GM12878 (cell line): ENCODE data around the gene TMEM266. TPM values are rescaled to one million over a fixed set of nuclear protein-coding genes. Genes with fewer than 3 reads are reported as not detected.

Source experiments
- ATAC-seq: fragments of 200-7000 bp; cut with Tn5 transposase; 3 replicates; pipeline ENCODE4 v1.9.1; 2020; ENCODE audit warnings: mild to moderate bottlenecking, moderate library complexity
- BruUV-seq: library from RNA; stranded (reverse); fragments of 400-500 nt; replicated peaks from 2 replicates; lab custom pipeline; 2021; lab: Mats Ljungman, UMichigan
- CTCF ChIA-PET: fragments of 300-600 bp; sonication (Branson Sonifier 250); formaldehyde crosslinking; extraction: SDS; loops from one replicate; lab custom pipeline; 2021; ENCODE audit warnings: inconsistent platforms; lab: Yijun Ruan, JAX
- POLR2A ChIA-PET: fragments of 350-600 bp; formaldehyde crosslinking; extraction: SDS; loops from one replicate; lab custom pipeline; 2021; ENCODE audit warnings: inconsistent platforms; lab: Charles Lee
- RAD21 ChIA-PET: fragments of 300-600 bp; sonication (Branson Sonifier 250); formaldehyde crosslinking; loops from one replicate; lab custom pipeline; 2023; ENCODE audit warnings: antibody characterized with exemption; ENCODE audit not compliant: unreplicated experiment; lab: Charles Lee
- SMC1A ChIA-PET: fragments of 300-600 bp; sonication (Branson Sonifier 250); formaldehyde crosslinking; loops from one replicate; lab custom pipeline; 2023; ENCODE audit not compliant: unreplicated experiment, uncharacterized antibody; lab: Charles Lee
- DNase-seq: peaks from one replicate; pipeline ENCODE4 v3.0.0-alpha.2; 2011; ENCODE audit warnings: low read depth, low spot score
- FAIRE-seq: peaks from 3 replicates; lab custom pipeline; 2011; peaks lifted over from hg19 to GRCh38; lab: Jason Lieb, UNC
- H2AFZ ChIP-seq: 2 replicates; pipeline ENCODE4 v1.6.0; 2011; ENCODE audit warnings: low read depth, low read length, control low read depth; ENCODE audit not compliant: control insufficient read depth
- H3K27ac ChIP-seq: 2 replicates; pipeline ENCODE4 v1.5.1; 2011; ENCODE audit warnings: control low read depth; ENCODE audit not compliant: control insufficient read depth, insufficient read depth
- H3K27me3 ChIP-seq, 2 experiments: replicated peaks in 1 of 2; 2 replicates each; pipeline versions ENCODE4 v1.6.0 to v1.6.1; 2011; ENCODE audit warnings: low read length in 1 of 2; ENCODE audit not compliant: control insufficient read depth in 2 of 2, insufficient read depth in 2 of 2
- H3K36me3 ChIP-seq, 2 experiments: 2 replicates each; pipeline ENCODE4 v1.5.1; 2011; ENCODE audit warnings: low read length in 1 of 2; ENCODE audit not compliant: control insufficient read depth in 2 of 2, insufficient read depth in 2 of 2
- H3K4me1 ChIP-seq: 2 replicates; pipeline ENCODE4 v1.6.1; 2011; ENCODE audit warnings: mild to moderate bottlenecking, low read length, moderate library complexity, mixed read lengths; ENCODE audit not compliant: control insufficient read depth, insufficient read depth
- H3K4me2 ChIP-seq: 2 replicates; pipeline ENCODE4 v1.6.0; 2011; ENCODE audit warnings: control low read depth; ENCODE audit not compliant: control insufficient read depth, insufficient read depth
- H3K4me3 ChIP-seq: fragments of 200-600 bp; sonication (generic); 2 replicates; pipeline ENCODE4 v1.5.1; 2016
- H3K79me2 ChIP-seq: 2 replicates; pipeline ENCODE4 v1.6.0; 2011; ENCODE audit warnings: low read length; ENCODE audit not compliant: control insufficient read depth, insufficient read depth
- H3K9ac ChIP-seq: 2 replicates; pipeline ENCODE4 v1.8.0; 2011; ENCODE audit warnings: low read length, control low read depth, mixed read lengths; ENCODE audit not compliant: control insufficient read depth, insufficient read depth
- H3K9me3 ChIP-seq: replicated peaks from 3 replicates; pipeline ENCODE4 v1.5.1; 2011; ENCODE audit warnings: mild to moderate bottlenecking, low read length; ENCODE audit not compliant: control insufficient read depth, insufficient read depth
- H4K20me1 ChIP-seq: 2 replicates; pipeline ENCODE4 v1.6.0; 2011; ENCODE audit not compliant: control insufficient read depth, insufficient read depth
- TAF1 ChIP-seq: IDR thresholded peaks from 2 replicates; pipeline ENCODE4 v1.6.1; 2011; ENCODE audit warnings: mild to moderate bottlenecking, low read depth, low read length, borderline replicate concordance
- TCF3 ChIP-seq: IDR thresholded peaks from 2 replicates; pipeline ENCODE4 v1.6.1; 2012; ENCODE audit warnings: low read depth, mild to moderate bottlenecking, low read length, borderline replicate concordance; ENCODE audit not compliant: insufficient read depth
- WGBS: methylation state at CpG from one replicate; pipeline ENCODE4 v1.1.6; 2016; ENCODE audit warnings: low lambda C conversion rate; ENCODE audit not compliant: insufficient replicate concordance, insufficient coverage; ENCODE audit errors: missing lambda C conversion rate; 5-methylcytosine and 5-hydroxymethylcytosine counted together
- in situ Hi-C: fragments of 300-500 bp; cut with MboI; formaldehyde crosslinking; loops from 9 replicates; pipeline ENCODE4 v1.14.3; 2018; ENCODE audit warnings: mixed read lengths
- intact Hi-C: fragments of 100-400 bp; cut with micrococcal nuclease; formaldehyde crosslinking; loops from one replicate; pipeline ENCODE4 v1.14.2; 2022; ENCODE audit not compliant: unreplicated experiment
- polyA plus RNA-seq, 11 experiments: library from polyadenylated mRNA; depleted of rRNA in 4 of 11; unstranded in 6 of 11; stranded (reverse) in 5 of 11; fragments of >200 nt; fragmentation: Nextera tagmentation in 4 of 11; fragmentation: Illumina TruSeq in 1 of 11; extraction: Ambion mirVana in 4 of 11; extraction: Trizol in 1 of 11; gene quantifications; 1 replicate in 1 of 11; 2 replicates in 10 of 11; pipeline versions ENCODE4 v1.2.1 to v1.2.3, GENCODE V29; 2011 to 2016; ENCODE audit warnings: inconsistent platforms in 2 of 11, missing spikeins in 2 of 11, low read depth in 1 of 11
- total RNA-seq, 4 experiments: library from RNA; depleted of rRNA in 3 of 4; stranded (reverse); fragments of >200 nt in 3 of 4; fragmentation: Illumina TruSeq in 1 of 4; extraction: Trizol in 1 of 4; gene quantifications; 2 replicates each; pipeline versions ENCODE4 v1.2.1 to v1.2.3, GENCODE V29; 2013 to 2021
- TF ChIP-seq, protein P1 (sequence below): fragments of 450-650 bp; IDR thresholded peaks from 2 replicates; pipeline ENCODE4 v1.6.1; 2018; ENCODE audit warnings: borderline replicate concordance, mild to moderate bottlenecking; ENCODE audit not compliant: partially characterized antibody
- TF ChIP-seq, protein P2 (sequence below): IDR thresholded peaks from 2 replicates; pipeline ENCODE4 v1.6.1; 2012; ENCODE audit warnings: mild to moderate bottlenecking, low read depth, low read length

TMEM266 gene
- total and polyA plus RNA-seq, 10 of the 15 experiments (the other 5 are each of a cell fraction or from before 2014, with no cell fraction given), result 0.11 to 0.70 (median 0.39) TPM

DNA sequence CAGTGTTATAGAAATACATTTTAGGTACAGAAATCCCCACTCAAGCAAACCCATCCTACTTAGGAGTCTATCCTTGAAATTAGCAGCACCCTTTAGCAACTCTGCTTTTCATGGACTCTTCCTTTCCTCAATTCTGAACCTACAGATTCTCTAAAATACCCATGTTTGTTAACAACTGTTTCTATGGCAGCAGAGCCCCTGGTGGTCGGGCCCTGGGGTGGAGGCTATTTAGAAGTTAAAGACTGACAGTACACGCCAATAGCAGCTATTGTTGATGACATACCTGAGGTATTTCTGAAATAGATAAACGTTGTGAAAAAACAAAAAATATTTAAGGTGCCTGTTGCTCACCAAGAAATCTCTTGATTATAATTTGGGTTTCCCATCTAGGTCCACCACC lies 24.2 kb upstream of the TMEM266 start:
- DNase-seq (no peak), ATAC-seq (no peak), FAIRE-seq (no peak)
- ChIA-PET SMC1A (interaction anchor here (1.6 kb wide), 1 partner anchor 16 kb away, joined by 7 read pairs; no protein-coding TSS in a partner anchor), CTCF (interaction anchor here (0.9 kb wide), 1 partner anchor 10 kb away, joined by 3 read pairs; no protein-coding TSS in a partner anchor), POLR2A (interaction anchor here (0.6 kb wide), 1 partner anchor 13 kb away, joined by 4 read pairs; no protein-coding TSS in a partner anchor), RAD21 (no interaction called here)
- Histone ChIP-seq H2AFZ (no peak overlapping the region), H3K27ac (no peak overlapping the region), H3K4me1 (no peaks in the 10 kb centered on the region), H4K20me1 (no peaks in the 10 kb centered on the region), H3K79me2 (no peaks in the 10 kb centered on the region), H3K36me3 (no peaks in the 10 kb centered on the region), H3K9ac (no peak overlapping the region), H3K9me3 (no peaks in the 10 kb centered on the region; the same call in 2 of the 3 replicates), H3K4me3 (no peak overlapping the region), H3K4me2 (no peak overlapping the region), H3K27me3 (no peaks in the 10 kb centered on the region)
- BruUV-seq, result no TSS peak
- TF ChIP-seq, protein P1, sequence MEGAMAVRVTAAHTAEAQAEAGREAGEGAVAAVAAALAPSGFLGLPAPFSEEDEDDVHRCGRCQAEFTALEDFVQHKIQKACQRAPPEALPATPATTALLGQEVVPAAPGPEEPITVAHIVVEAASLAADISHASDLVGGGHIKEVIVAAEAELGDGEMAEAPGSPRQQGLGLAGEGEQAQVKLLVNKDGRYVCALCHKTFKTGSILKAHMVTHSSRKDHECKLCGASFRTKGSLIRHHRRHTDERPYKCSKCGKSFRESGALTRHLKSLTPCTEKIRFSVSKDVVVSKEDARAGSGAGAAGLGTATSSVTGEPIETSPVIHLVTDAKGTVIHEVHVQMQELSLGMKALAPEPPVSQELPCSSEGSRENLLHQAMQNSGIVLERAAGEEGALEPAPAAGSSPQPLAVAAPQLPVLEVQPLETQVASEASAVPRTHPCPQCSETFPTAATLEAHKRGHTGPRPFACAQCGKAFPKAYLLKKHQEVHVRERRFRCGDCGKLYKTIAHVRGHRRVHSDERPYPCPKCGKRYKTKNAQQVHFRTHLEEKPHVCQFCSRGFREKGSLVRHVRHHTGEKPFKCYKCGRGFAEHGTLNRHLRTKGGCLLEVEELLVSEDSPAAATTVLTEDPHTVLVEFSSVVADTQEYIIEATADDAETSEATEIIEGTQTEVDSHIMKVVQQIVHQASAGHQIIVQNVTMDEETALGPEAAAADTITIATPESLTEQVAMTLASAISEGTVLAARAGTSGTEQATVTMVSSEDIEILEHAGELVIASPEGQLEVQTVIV, result no peak
- TF ChIP-seq TCF3 (no peak), TAF1 (no peak)
- TF ChIP-seq, protein P2, sequence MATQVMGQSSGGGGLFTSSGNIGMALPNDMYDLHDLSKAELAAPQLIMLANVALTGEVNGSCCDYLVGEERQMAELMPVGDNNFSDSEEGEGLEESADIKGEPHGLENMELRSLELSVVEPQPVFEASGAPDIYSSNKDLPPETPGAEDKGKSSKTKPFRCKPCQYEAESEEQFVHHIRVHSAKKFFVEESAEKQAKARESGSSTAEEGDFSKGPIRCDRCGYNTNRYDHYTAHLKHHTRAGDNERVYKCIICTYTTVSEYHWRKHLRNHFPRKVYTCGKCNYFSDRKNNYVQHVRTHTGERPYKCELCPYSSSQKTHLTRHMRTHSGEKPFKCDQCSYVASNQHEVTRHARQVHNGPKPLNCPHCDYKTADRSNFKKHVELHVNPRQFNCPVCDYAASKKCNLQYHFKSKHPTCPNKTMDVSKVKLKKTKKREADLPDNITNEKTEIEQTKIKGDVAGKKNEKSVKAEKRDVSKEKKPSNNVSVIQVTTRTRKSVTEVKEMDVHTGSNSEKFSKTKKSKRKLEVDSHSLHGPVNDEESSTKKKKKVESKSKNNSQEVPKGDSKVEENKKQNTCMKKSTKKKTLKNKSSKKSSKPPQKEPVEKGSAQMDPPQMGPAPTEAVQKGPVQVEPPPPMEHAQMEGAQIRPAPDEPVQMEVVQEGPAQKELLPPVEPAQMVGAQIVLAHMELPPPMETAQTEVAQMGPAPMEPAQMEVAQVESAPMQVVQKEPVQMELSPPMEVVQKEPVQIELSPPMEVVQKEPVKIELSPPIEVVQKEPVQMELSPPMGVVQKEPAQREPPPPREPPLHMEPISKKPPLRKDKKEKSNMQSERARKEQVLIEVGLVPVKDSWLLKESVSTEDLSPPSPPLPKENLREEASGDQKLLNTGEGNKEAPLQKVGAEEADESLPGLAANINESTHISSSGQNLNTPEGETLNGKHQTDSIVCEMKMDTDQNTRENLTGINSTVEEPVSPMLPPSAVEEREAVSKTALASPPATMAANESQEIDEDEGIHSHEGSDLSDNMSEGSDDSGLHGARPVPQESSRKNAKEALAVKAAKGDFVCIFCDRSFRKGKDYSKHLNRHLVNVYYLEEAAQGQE, result no peak
- in situ Hi-C loops, result no loop called here
- 1% methylated on average over 3 of the region's 3 CpGs for WGBS
- intact Hi-C loops, result no loop called here
